ENCODE data around the gene ASB6.

DNA sequence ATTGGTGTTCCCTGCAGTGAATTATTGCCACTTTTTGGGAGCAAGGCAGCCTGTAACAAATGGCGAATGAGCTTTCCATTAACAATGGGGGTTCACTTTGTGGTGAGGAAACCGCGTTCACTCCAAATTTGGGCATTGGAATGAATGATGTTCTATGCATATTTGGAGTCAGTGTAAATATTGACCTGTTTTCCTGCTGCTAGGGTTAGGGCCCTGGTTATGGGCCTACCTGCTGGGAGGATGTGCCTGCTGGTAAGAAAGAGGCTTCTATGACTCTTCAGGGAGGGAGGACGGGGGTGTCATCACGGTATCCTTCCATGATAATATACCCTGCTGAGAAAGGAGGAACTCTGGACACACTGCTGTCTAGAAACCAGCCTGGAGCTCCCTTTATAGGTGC is 50.0 kb downstream of the ASB6 start:
- TF ChIP-seq CTCF (IDR thresholded peaks at IDR 0.05) (no peak), POLR2A (IDR thresholded peaks at IDR 0.05) (no peak)

Measured in body of pancreas (tissue), 4 donors.